HL-60 (cell line): ENCODE data around the gene SLC51B.

Source experiments
- GABPA ChIP-seq: IDR thresholded peaks from 2 replicates; pipeline ENCODE4 v1.6.1; 2012; ENCODE audit warnings: low read depth
- POLR2AphosphoS5 ChIP-seq: IDR thresholded peaks from 2 replicates; pipeline ENCODE4 v1.6.1; 2012; ENCODE audit warnings: low read depth
- TF ChIP-seq, protein P1 (sequence below): IDR thresholded peaks from one replicate; pipeline ENCODE4 v1.5.1; 2011; ENCODE audit warnings: low read length, control low read depth, inconsistent platforms; ENCODE audit not compliant: insufficient read depth

DNA sequence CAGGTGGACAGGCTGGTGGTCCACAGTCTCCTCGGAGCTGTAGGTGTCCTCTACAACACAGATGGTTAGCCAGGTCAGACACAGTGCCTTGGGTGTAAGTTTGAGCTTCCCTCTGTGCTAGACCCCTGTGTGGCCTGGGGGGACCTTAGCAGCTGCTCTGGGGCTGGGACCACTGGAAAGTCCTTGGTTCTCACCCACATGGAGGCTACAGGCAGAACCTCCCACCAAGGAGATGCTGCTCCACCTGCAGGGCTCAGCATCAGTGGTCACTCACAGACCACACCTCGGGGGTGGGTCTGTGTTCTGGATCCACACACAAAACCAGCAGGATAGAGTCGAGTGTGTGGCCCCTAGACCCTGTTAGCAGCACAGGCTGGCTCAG is 14.2 kb downstream of the SLC51B start:
- TF ChIP-seq, protein P1, sequence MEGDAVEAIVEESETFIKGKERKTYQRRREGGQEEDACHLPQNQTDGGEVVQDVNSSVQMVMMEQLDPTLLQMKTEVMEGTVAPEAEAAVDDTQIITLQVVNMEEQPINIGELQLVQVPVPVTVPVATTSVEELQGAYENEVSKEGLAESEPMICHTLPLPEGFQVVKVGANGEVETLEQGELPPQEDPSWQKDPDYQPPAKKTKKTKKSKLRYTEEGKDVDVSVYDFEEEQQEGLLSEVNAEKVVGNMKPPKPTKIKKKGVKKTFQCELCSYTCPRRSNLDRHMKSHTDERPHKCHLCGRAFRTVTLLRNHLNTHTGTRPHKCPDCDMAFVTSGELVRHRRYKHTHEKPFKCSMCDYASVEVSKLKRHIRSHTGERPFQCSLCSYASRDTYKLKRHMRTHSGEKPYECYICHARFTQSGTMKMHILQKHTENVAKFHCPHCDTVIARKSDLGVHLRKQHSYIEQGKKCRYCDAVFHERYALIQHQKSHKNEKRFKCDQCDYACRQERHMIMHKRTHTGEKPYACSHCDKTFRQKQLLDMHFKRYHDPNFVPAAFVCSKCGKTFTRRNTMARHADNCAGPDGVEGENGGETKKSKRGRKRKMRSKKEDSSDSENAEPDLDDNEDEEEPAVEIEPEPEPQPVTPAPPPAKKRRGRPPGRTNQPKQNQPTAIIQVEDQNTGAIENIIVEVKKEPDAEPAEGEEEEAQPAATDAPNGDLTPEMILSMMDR, result no peak
- TF ChIP-seq GABPA (no peak), POLR2AphosphoS5 (no peak)
